ENCODE data around the gene URM1. TPM values are rescaled to one million over a fixed set of nuclear protein-coding genes. Genes with fewer than 3 reads are reported as not detected.

The URM1 gene
- 115 TPM for polyA plus RNA-seq (2012; ENCODE audit: insufficient read depth, insufficient read length, low read depth)

GRCh38 chr9:128370752-128371629 is at the start of gene URM1:
URM1 (plus strand) TSS chr9:128371374; CDS start chr9:128371381, 7 bp downstream.
- peak within 1 kb of the TSS; percentile 94 for H3K4me3 ChIP-seq (ENCODE audit: low read depth, low read length)
- H3K9me3 ChIP-seq, result no peaks in the 10 kb centered on the region
- TF ChIP-seq CTCF (IDR thresholded peaks at IDR 0.05; ENCODE audit: low read depth, low read length), result no peak
- peaks cover 3% of the 10 kb centered on the region for H3K36me3 ChIP-seq
- peak; percentile 96 for DNase-seq
- H3K4me1 ChIP-seq, result no peaks in the 10 kb centered on the region
- no peaks in the 10 kb centered on the region for H3K27me3 ChIP-seq

DNA sequence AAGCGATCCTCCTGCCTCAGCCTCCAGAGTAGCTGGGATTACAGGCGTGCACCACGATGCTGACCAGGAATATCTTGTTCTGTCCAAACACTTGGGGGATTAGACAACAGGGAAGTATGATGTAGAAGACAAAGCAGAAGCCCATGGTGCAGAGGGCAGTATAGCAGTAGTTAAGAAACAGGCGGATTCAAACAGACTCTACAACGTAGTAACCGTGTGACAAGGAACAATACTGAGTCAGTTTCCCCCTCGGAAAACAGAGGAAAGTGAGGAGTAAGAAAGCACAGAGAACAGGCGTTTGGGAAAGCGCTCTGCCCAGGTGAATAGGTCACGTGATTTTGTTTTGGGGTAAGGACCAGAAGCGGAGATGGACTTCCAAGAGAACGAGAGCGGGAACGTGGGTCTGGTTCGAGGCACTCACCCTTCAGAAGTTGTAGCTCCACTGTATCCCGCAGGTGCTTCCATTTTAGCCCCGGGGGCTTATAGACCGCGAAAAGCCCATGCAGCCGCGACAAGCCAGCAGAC is 49.2 kb upstream of the URM1 start:
- Histone ChIP-seq H3K27me3 (no peaks in the 10 kb centered on the region), H3K4me1 (no peaks in the 10 kb centered on the region), H3K36me3 (peaks cover 43% of the 10 kb centered on the region), H3K9me3 (no peaks in the 10 kb centered on the region), H3K4me3 (ENCODE audit: low read depth, low read length) (peak overlapping the region; percentile 71)
- no peak for DNase-seq
- TF ChIP-seq CTCF (IDR thresholded peaks at IDR 0.05; ENCODE audit: low read depth, low read length), result no peak

GRCh38 chr9:128322404-128323211 is 48.6 kb upstream of the URM1 start, which contains the start of the genes COQ4 and TRUB2:
COQ4 (plus strand) TSS chr9:128322839; CDS start chr9:128322859, 20 bp downstream.
TRUB2 (minus strand) TSS chr9:128322447; CDS start chr9:128322408, 39 bp downstream.
- H3K9me3 ChIP-seq, result no peaks in the 10 kb centered on the region
- no peaks in the 10 kb centered on the region for H3K4me1 ChIP-seq
- no peak for TF ChIP-seq CTCF (IDR thresholded peaks at IDR 0.05; ENCODE audit: low read depth, low read length)
- no peaks in the 10 kb centered on the region for H3K27me3 ChIP-seq
- peak within 1 kb of the TSS; percentile 71 for H3K4me3 ChIP-seq (ENCODE audit: low read depth, low read length)
- peaks cover 36% of the 10 kb centered on the region for H3K36me3 ChIP-seq
- peak; percentile 96 for DNase-seq

- Histone ChIP-seq H3K9me3 (no peaks in the 10 kb centered on the region), H3K4me3 (ENCODE audit: low read depth, low read length) (peak overlapping the region; percentile 71), H3K27me3 (no peaks in the 10 kb centered on the region), H3K4me1 (no peaks in the 10 kb centered on the region), H3K36me3 (peaks cover 29% of the 10 kb centered on the region)
- no peak for DNase-seq
- no peak for TF ChIP-seq CTCF (IDR thresholded peaks at IDR 0.05; ENCODE audit: low read depth, low read length)
Measured at GRCh38 chr9:128323212-128323730, 47.9 kb upstream of the URM1 start.

DNA sequence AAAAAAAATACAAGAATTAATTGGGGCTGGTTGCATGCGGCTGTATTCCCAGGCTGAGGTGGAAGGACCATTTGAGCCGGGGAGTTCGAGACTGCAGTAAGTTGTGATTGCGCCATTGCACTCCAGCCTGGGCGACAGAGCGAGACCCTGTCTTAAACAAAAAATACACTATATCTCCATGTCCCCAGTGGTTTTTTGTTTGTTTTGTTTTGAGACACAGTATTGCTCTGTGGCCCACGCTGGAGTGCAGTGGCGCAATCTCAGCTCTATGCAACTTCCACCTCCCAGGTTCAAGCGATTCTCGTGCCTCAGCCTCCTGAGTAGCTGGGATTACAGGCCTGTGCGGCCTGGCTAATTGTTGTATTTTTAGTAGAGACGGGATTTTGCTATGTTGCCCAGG is 47.4 kb upstream of the URM1 start:
- Histone ChIP-seq H3K9me3 (no peaks in the 10 kb centered on the region), H3K4me3 (ENCODE audit: low read depth, low read length) (peak overlapping the region; percentile 71), H3K4me1 (no peaks in the 10 kb centered on the region), H3K36me3 (peaks cover 25% of the 10 kb centered on the region), H3K27me3 (no peaks in the 10 kb centered on the region)
- no peak for TF ChIP-seq CTCF (IDR thresholded peaks at IDR 0.05; ENCODE audit: low read depth, low read length)
- no peak for DNase-seq
